OCI-LY3 (cell line): Measurements from ENCODE around the gene TRIO.

Source experiments
- EZH2phosphoT487 ChIP-seq: fragments of 200-600 bp; shearing (Covaris generic); IDR thresholded peaks from 2 replicates; pipeline ENCODE4 v1.6.1; 2018; ENCODE audit warnings: antibody characterized with exemption, mixed run types, low read depth
- TF ChIP-seq, protein P1 (sequence below): fragments of 200-600, 300-600 bp; sonication (generic); IDR thresholded peaks from 2 replicates; pipeline ENCODE4 v1.5.1; 2014; ENCODE audit warnings: antibody characterized with exemption, low read length, low read depth

- TF ChIP-seq, protein P1, sequence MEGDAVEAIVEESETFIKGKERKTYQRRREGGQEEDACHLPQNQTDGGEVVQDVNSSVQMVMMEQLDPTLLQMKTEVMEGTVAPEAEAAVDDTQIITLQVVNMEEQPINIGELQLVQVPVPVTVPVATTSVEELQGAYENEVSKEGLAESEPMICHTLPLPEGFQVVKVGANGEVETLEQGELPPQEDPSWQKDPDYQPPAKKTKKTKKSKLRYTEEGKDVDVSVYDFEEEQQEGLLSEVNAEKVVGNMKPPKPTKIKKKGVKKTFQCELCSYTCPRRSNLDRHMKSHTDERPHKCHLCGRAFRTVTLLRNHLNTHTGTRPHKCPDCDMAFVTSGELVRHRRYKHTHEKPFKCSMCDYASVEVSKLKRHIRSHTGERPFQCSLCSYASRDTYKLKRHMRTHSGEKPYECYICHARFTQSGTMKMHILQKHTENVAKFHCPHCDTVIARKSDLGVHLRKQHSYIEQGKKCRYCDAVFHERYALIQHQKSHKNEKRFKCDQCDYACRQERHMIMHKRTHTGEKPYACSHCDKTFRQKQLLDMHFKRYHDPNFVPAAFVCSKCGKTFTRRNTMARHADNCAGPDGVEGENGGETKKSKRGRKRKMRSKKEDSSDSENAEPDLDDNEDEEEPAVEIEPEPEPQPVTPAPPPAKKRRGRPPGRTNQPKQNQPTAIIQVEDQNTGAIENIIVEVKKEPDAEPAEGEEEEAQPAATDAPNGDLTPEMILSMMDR: no peak
- TF ChIP-seq EZH2phosphoT487: no peak
Observed at GRCh38 chr5:14545308-14545707, 402.2 kb downstream of the TRIO start.
